DOHH2 (cell line): ENCODE data around the gene SLC47A2.

Source experiments
- H3F3A ChIP-seq: fragments of 200-600 bp; sonication (generic), shearing (Covaris generic); 2 replicates; pipeline ENCODE4 v1.6.0; 2016; ENCODE audit warnings: antibody characterized with exemption, mild to moderate bottlenecking; ENCODE audit not compliant: control insufficient read depth, insufficient read depth
- H3K27ac ChIP-seq: fragments of 200-600 bp; sonication (generic); 2 replicates; pipeline ENCODE4 v1.5.1; 2014; ENCODE audit warnings: low read depth, mild to moderate bottlenecking, low read length, moderate library complexity
- H3K27me3 ChIP-seq: fragments of 200-600 bp; sonication (generic); 2 replicates; pipeline ENCODE4 v1.6.1; 2014; ENCODE audit warnings: mild to moderate bottlenecking, low read length, mixed read lengths; ENCODE audit not compliant: control insufficient read depth
- H3K36me3 ChIP-seq: fragments of 200-600 bp; sonication (generic); 2 replicates; pipeline ENCODE4 v1.6.1; 2014; ENCODE audit warnings: mild to moderate bottlenecking, low read length, moderate library complexity, mixed read lengths; ENCODE audit not compliant: control insufficient read depth
- H3K4me1 ChIP-seq: fragments of 200-600 bp; sonication (generic); 2 replicates; pipeline ENCODE4 v1.6.1; 2014; ENCODE audit warnings: mild to moderate bottlenecking, low read length, mixed read lengths; ENCODE audit not compliant: control insufficient read depth
- H3K4me2 ChIP-seq: fragments of 200-600 bp; sonication (generic); 2 replicates; pipeline ENCODE4 v1.6.0; 2014; ENCODE audit warnings: mild to moderate bottlenecking, low read length, moderate library complexity
- H3K4me3 ChIP-seq: fragments of 200-600 bp; sonication (generic); 2 replicates; pipeline ENCODE4 v1.5.1; 2014; ENCODE audit warnings: mild to moderate bottlenecking, low read length, mixed read lengths
- H3K79me2 ChIP-seq: fragments of 200-600 bp; sonication (generic); 2 replicates; pipeline ENCODE4 v1.6.1; 2014; ENCODE audit warnings: mild to moderate bottlenecking, low read length, mixed read lengths; ENCODE audit not compliant: control insufficient read depth
- H3K9me2 ChIP-seq: fragments of 200-600 bp; sonication (generic); replicated peaks from 2 replicates; pipeline ENCODE4 v1.6.1; 2014; ENCODE audit warnings: mild to moderate bottlenecking, low read length, mixed read lengths; ENCODE audit not compliant: control insufficient read depth
- H3K9me3 ChIP-seq: fragments of 200-600 bp; sonication (generic); 2 replicates; pipeline ENCODE4 v1.6.1; 2014; ENCODE audit warnings: antibody characterized with exemption, low read length, mixed read lengths; ENCODE audit not compliant: control insufficient read depth, insufficient read depth
- H4K20me1 ChIP-seq: fragments of 200-600 bp; sonication (generic); 2 replicates; pipeline ENCODE4 v1.6.0; 2014; ENCODE audit warnings: low read depth, mild to moderate bottlenecking, antibody characterized with exemption, low read length, moderate library complexity; ENCODE audit not compliant: control insufficient read depth, insufficient read depth
- CTCF ChIP-seq: fragments of 200-600 bp; sonication (generic); IDR thresholded peaks from one replicate; pipeline ENCODE4 v1.5.1; 2014; ENCODE audit warnings: antibody characterized with exemption, mild to moderate bottlenecking, low read depth, low read length; ENCODE audit not compliant: poor library complexity, severe bottlenecking
- EZH2phosphoT487 ChIP-seq: fragments of 200-600 bp; sonication (generic); IDR thresholded peaks from 2 replicates; pipeline ENCODE4 v1.6.1; 2017; ENCODE audit warnings: borderline replicate concordance, mild to moderate bottlenecking, antibody characterized with exemption, low read length, moderate library complexity, mixed read lengths

SLC47A2 gene

GRCh38 chr17:19747159-19747719 lies 30.9 kb upstream of the SLC47A2 start:
- no peak overlapping the region for H3K4me2 ChIP-seq
- no peaks in the 10 kb centered on the region for H3K36me3 ChIP-seq
- H3K4me3 ChIP-seq, result no peak overlapping the region
- no peak for TF ChIP-seq EZH2phosphoT487
- no peak for TF ChIP-seq CTCF
- no peaks in the 10 kb centered on the region for H3K4me1 ChIP-seq
- no peaks in the 10 kb centered on the region for H3K9me2 ChIP-seq
- H4K20me1 ChIP-seq, result no peaks in the 10 kb centered on the region
- no peaks in the 10 kb centered on the region for H3K79me2 ChIP-seq
- H3K27ac ChIP-seq, result no peak overlapping the region
- no peaks in the 10 kb centered on the region for H3K27me3 ChIP-seq
- no peaks in the 10 kb centered on the region for H3F3A ChIP-seq
- no peaks in the 10 kb centered on the region for H3K9me3 ChIP-seq

- Histone ChIP-seq H3K27ac (no peak overlapping the region), H3K36me3 (no peaks in the 10 kb centered on the region), H3K9me3 (no peaks in the 10 kb centered on the region), H3K4me2 (no peak overlapping the region), H3K79me2 (no peaks in the 10 kb centered on the region), H3K27me3 (no peaks in the 10 kb centered on the region), H3K4me3 (no peak overlapping the region), H3F3A (no peaks in the 10 kb centered on the region), H3K9me2 (no peaks in the 10 kb centered on the region), H3K4me1 (no peaks in the 10 kb centered on the region), H4K20me1 (no peaks in the 10 kb centered on the region)
- TF ChIP-seq EZH2phosphoT487 (no peak), CTCF (no peak)
Measured at GRCh38 chr17:19746517-19746916, 30.1 kb upstream of the SLC47A2 start.

- Histone ChIP-seq H3K4me2 (no peak overlapping the region), H3K27ac (no peak overlapping the region)
Measured at GRCh38 chr17:19744922-19745757, 28.8 kb upstream of the SLC47A2 start.

More at GRCh38 chr17:19744922-19745757, 28.8 kb upstream of the SLC47A2 start:
- no peaks in the 10 kb centered on the region for H3K27me3 ChIP-seq
- no peaks in the 10 kb centered on the region for H3K36me3 ChIP-seq
- H3K9me3 ChIP-seq, result no peaks in the 10 kb centered on the region
- no peaks in the 10 kb centered on the region for H3K79me2 ChIP-seq
- H3K9me2 ChIP-seq, result no peaks in the 10 kb centered on the region
- no peak for TF ChIP-seq EZH2phosphoT487
- TF ChIP-seq CTCF, result peak; percentile 48
- H4K20me1 ChIP-seq, result no peaks in the 10 kb centered on the region
- no peaks in the 10 kb centered on the region for H3F3A ChIP-seq
- H3K4me3 ChIP-seq, result no peak overlapping the region
- H3K4me1 ChIP-seq, result no peaks in the 10 kb centered on the region
